ENCODE measurements around the gene PRKAG1.

GRCh38 chr12:49059299-49060171, 41.0 kb upstream of the PRKAG1 start:
- no peak for TF ChIP-seq CTCF (IDR thresholded peaks at IDR 0.05)
- no peak for TF ChIP-seq POLR2A (IDR thresholded peaks at IDR 0.05)

Data from body of pancreas (tissue), 4 donors.